GM23338 (cell line): ENCODE results near the gene CHN2.

Source experiments
- CREB1 ChIP-seq: fragments of 250-450 bp; sonication (Bioruptor Pico); IDR thresholded peaks from 2 replicates; pipeline ENCODE4 v1.5.0; 2020; ENCODE audit warnings: low read depth, mild to moderate bottlenecking, moderate library complexity
- EZH2 ChIP-seq: fragments of 200-600 bp; sonication (generic); IDR thresholded peaks from one replicate; pipeline ENCODE4 v1.8.0; 2017; ENCODE audit warnings: antibody characterized with exemption, mild to moderate bottlenecking, low read depth; ENCODE audit not compliant: unreplicated experiment
- POLR2AphosphoS5 ChIP-seq: IDR thresholded peaks from 2 replicates; pipeline ENCODE4 v1.6.1; 2016; ENCODE audit warnings: antibody characterized with exemption, low read depth
- ZNF331 ChIP-seq: fragments of 250-450 bp; sonication (Bioruptor Pico); IDR thresholded peaks from 2 replicates; pipeline ENCODE4 v1.5.0; 2020; ENCODE audit warnings: low read depth, mild to moderate bottlenecking, moderate library complexity
- TF ChIP-seq, protein P1 (sequence below), 2 experiments: fragments of 200-600 bp in 1 of 2; sonication (generic) in 1 of 2; conservative IDR thresholded peaks; 2 replicates each; pipeline versions ENCODE4 v1.5.1 to v1.6.1; 2016 to 2017; ENCODE audit warnings: antibody characterized with exemption in 2 of 2, low read depth in 2 of 2, mild to moderate bottlenecking in 2 of 2, moderate library complexity in 1 of 2

DNA sequence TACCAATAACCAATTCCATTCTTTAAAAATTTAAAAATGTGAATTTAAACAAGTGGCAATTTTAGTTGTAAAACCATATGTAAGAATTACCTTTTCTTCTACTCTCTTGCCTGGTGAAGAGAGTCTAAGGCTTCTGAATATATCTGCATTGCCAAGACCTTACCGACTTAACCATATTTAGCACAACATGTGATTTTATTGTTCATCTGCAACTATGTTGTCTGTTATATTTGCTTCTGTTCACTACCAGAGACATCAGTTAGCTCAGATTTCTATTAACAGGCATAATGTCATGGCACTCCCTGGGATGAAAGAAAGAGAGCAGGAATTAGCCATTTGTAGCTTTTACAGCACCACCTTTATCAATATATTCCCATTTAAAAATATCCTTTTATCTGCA lies 55.3 kb downstream of the CHN2 start:
- TF ChIP-seq CREB1 (CRISPR knock-in tag) (no peak), POLR2AphosphoS5 (no peak), EZH2 (no peak), ZNF331 (CRISPR knock-in tag) (no peak)
- TF ChIP-seq, protein P1, sequence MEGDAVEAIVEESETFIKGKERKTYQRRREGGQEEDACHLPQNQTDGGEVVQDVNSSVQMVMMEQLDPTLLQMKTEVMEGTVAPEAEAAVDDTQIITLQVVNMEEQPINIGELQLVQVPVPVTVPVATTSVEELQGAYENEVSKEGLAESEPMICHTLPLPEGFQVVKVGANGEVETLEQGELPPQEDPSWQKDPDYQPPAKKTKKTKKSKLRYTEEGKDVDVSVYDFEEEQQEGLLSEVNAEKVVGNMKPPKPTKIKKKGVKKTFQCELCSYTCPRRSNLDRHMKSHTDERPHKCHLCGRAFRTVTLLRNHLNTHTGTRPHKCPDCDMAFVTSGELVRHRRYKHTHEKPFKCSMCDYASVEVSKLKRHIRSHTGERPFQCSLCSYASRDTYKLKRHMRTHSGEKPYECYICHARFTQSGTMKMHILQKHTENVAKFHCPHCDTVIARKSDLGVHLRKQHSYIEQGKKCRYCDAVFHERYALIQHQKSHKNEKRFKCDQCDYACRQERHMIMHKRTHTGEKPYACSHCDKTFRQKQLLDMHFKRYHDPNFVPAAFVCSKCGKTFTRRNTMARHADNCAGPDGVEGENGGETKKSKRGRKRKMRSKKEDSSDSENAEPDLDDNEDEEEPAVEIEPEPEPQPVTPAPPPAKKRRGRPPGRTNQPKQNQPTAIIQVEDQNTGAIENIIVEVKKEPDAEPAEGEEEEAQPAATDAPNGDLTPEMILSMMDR (conservative IDR thresholded peaks at IDR 0.05; ENCODE audit: low read depth in 2 of 2): no peak
